IPS-18c (cell line): ENCODE data around the gene NBAS.
"Not testable (repeated sequence)": the region's sequence is repeated elsewhere in the genome, so short reads cannot be mapped to it uniquely, and the experiment has no call there.

Experiments
- H3K4me3 ChIP-seq: 2 replicates; pipeline ENCODE4 v1.7.0; 2013; ENCODE audit warnings: low read depth, mild to moderate bottlenecking, low read length, moderate library complexity; ENCODE audit not compliant: insufficient read depth
- H3K9me3 ChIP-seq: one replicate; pipeline ENCODE4 v1.6.1; 2013; ENCODE audit warnings: mild to moderate bottlenecking, low read length, moderate library complexity; ENCODE audit not compliant: control insufficient read depth, insufficient read depth

Gene NBAS

DNA sequence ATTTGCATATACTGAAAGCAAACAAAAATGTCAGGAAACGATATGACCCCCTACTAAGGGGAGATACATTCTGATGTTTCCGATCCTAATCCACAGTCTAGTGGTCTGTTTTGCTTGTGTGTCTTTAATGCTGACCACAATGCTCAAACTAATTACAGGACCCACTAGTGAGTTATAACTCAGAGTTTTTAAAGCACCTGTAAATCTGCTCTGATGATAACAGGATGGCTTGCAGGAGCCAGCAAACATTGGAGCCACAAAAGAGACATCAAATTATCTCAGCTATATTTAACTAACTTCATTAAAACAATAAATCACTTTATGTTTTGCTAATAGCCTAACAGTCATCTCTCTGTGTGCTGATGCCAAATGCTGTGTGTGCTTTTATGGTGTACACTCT lies 300.3 kb downstream of the NBAS start:
- no peak overlapping the region for H3K4me3 ChIP-seq
- no peaks in the 10 kb centered on the region for H3K9me3 ChIP-seq

DNA sequence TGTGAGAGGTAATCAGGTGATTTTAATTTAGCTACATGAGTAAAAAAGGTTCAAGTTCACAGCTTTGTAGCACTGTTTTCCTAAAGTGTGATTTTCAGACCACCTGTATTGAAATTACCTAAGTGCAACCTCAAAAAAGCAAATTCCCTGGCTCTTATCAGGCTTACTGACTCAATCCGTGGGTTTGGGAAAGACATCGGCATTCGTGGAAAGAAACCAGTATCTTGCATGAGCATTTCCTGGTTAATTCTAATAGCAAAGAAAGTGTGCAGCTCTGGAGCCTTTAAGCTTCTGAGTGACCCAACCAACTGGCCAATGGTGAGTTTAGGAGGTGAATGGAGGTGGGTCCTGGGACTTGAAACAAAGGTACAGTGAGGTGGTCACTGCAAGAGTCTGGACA lies 300.9 kb downstream of the NBAS start:
- Histone ChIP-seq H3K9me3 (no peaks in the 10 kb centered on the region), H3K4me3 (no peak overlapping the region)

DNA sequence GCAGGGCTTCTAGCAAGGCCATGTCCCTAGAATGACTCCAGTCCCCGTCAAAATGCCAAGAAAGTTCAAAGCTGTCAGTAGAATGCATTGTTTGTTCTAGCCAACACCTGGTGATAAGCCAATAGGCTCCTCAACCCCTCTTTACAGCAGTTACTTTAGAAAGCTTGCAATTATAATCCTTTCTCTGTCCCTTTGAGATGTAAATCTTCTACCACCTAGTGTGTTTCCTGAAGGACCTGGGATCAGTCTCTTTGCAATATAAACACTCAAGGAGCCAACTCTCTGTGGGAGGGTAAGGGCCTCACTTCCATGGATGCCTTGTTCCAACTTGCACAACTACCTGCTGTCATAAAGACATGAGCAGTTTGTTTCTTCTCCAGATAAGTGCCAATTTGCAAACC lies 301.8 kb downstream of the NBAS start:
- H3K4me3 ChIP-seq: no peak overlapping the region
- no peaks in the 10 kb centered on the region for H3K9me3 ChIP-seq

DNA sequence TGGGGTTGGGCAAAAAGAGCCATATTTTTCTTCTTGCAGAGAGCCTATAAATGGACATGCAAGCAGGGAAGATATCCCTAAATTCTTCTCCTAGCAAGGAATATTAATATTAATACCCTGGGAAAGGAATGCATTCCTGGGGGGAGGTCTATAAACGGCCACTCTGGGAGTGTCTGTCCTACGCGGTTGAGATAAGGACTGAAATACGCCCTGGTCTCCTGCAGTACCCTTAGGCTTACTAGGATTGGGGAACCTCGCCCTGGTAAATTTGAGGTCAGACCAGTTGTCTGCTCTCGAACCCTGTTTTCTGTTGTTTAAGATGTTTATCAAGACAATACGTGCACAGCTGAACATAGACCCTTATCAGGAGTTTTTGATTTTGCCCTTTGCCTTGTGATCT lies 302.7 kb downstream of the NBAS start:
- not testable (repeated sequence) for H3K4me3 ChIP-seq

DNA sequence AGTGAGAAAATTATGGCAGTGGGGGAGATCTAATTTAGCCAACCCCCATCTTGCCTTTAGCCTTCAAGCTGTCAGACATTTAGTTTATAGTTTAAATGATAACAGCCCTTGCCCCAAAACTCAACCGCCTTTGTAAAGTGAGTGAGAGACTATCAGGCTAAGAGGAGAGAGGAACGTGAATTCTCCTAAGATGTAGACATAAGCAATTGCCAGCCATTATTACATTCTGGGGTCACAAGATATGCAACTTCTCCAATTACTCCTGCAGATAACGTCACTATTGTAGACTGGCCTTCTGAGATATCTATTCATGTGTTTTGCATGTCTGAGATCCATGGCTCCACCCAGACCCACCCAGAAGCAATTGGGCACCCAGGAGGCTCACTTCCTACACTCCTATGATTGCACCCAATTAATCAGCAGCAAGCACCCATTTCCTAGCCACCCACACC lies 307.3 kb downstream of the NBAS start:
- Histone ChIP-seq H3K9me3 (no peaks in the 10 kb centered on the region), H3K4me3 (no peak overlapping the region)

More for the DNA sequence above, 302.7 kb downstream of the NBAS start:
- not testable (repeated sequence) for H3K9me3 ChIP-seq

DNA sequence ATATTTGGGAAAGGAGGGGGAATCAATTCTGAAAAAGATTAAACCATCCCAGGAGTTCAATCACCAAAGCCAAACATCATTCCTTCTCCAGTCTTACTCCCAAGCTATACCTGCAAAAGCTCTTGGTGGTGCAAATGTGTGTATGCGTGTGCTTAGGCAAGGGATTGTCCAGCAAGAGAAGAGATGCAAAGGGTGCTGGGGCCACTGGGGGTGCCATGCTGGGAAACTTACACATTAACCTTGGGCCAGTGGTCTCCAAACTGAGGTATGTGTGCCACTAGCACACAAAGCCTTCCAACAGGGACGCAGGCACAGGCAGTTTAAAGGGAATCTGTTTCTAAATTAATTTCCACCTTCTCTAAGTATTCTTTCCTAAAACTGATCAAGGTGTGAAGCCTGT lies 307.9 kb downstream of the NBAS start:
- no peaks in the 10 kb centered on the region for H3K9me3 ChIP-seq
- H3K4me3 ChIP-seq: no peak overlapping the region

DNA sequence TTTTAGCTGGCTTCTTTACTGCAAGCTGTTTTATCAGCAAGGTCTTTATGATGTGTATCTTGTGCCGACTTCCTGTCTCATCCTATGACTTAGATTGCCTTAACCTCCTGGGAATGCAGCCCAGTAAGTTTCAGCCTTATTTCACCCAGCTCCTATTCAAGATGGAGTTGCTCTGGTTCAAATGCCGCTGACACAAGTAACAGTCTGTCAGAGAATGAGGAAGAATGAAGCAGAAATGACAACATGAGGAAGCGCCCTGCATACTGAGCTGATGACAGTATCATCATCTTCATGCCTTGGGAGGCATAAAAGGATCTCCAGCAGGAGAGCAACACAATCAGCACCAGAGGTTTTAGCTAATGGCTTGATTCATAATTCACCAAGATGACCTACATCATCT lies 309.4 kb downstream of the NBAS start:
- Histone ChIP-seq H3K9me3 (no peaks in the 10 kb centered on the region), H3K4me3 (no peak overlapping the region)

DNA sequence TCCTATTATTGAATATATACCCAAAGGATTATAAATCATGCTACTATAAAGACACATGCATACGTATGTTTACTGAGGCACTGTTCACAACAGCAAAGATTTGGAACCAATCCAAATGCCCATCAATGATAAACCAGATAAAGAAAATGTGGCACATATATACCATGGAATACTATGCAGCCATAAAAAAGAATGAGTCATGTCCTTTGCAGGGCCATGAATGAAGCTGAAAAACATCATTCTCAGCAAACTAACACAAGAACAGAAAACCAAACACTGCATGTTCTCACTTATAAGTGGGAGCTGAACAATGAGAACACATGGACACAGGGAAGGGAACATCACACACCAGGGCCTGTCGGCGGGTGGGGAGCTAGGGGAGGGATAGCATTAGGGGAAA lies 310.2 kb downstream of the NBAS start:
- H3K4me3 ChIP-seq, H3K9me3 ChIP-seq: not testable (repeated sequence)

DNA sequence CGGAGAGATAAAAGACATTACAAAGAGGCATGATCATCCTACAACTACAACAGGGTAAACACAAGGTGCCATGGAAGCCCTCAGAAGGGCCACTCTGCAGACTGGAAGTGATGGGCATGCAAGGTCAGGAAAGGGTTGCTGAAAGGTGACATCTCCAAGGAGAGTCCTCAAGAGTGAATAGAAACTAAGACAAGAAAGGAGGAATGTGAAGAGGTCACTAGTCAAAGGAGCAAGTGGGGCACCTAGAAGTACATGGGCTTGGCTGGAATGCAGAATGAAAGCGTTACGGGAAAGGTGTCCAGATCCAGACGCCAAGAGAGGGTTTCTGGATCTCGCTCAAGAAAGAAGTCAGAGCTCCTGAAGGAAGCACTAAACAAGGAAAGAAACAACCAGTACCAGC lies 314.3 kb downstream of the NBAS start:
- Histone ChIP-seq H3K4me3 (no peak overlapping the region), H3K9me3 (peaks cover 2% of the 10 kb centered on the region)

DNA sequence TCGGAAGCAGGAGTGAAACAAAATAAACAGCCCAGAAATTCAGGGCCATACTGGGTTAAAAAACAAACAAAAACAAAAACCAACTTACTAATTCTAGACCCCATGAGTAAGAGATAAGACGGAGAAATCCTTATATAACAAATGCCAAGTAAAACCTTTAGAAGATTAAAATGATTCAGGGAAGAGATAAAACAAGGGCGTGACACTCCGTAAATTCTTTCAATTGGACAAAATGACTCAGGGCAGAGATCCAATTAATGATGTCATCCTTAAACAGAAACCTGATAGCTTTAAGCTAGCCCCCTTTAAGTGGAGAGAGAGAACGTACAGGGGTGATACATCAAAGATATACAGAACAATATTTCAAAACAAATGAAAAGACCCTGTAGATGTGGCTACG lies 317.4 kb downstream of the NBAS start:
- Histone ChIP-seq H3K4me3 (no peak overlapping the region), H3K9me3 (peaks cover 2% of the 10 kb centered on the region)

DNA sequence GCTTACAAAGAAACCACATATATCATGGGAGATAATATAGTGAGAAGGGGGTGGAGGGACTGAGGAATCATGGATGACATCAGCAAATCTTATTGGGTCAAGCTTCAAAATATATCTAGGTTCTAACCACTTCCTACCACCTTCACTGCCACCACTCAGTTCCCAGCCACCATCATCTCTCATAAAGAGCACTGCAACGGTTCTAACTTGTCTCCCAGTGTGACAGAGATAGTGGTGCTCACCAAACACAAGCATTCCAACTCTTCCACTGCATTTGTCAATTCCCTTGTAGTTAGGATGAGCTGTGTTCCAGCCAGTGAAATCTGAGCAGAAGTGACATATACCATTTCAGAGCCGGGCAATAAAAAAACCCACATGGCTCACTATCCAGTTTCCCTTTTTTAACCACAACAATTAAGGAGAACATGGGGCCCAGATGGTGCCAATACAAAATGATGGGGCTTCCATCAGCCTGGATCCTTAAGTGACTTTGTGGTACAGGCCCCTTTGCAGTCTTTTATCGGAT lies 318.1 kb downstream of the NBAS start:
- peaks cover 2% of the 10 kb centered on the region for H3K9me3 ChIP-seq
- H3K4me3 ChIP-seq: no peak overlapping the region

DNA sequence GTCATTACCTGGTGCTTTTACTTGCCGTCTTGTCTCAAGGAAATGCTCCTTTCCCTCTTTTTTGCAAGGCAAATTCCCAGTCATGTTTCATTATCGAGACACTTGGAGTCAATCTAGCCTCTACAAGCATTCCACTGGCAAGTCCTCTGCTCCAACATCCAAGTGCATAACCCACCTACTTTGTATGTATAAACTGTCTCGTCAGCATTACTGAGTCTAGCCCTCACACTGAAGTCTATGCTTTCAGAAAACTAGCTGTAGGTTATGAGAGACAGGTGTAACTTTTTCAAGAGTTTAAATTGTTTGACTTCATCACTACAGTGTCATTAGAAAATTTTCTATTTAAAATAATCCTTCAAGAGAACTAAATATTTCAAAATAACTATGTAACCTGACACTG lies 319.2 kb downstream of the NBAS start:
- H3K4me3 ChIP-seq: no peak overlapping the region
- H3K9me3 ChIP-seq: peaks cover 2% of the 10 kb centered on the region

DNA sequence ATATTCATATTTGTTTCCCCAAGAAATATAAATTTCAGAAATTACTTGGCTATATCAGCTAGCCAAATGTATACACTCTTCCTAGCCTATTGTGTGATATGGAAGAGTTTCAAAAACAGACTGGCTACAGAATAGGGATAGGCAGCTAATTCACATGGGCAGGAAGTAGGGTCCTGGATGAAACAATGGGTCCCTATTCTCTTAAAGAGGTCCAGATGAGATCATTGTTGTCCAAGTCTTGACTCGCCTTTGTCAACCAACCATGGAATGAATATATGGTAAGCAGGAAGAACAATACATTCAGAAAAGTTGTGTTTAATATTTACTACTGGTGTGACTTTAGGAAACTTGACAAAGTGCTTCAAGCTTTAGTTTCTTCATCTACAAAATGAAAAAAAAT lies 319.9 kb downstream of the NBAS start:
- Histone ChIP-seq H3K9me3 (peaks cover 2% of the 10 kb centered on the region), H3K4me3 (no peak overlapping the region)

DNA sequence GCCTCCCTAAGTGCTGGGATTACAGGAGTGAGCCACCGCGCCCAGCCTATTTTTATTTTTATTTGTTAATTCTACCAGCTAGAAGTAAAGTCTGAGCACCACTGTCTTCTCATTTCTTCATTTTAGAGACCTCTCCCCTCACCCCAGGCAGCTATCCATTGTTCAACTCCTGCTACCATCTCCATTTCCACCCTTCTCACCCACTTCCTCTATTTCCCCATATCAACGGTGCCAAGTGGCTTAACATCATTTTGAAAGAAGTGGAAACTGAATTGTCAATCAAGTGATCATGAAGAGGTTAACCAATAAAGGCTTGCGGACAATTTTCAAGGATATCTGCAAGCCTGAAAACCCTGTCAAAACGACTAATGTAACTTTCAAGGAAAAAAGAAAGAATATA lies 323.1 kb downstream of the NBAS start:
- Histone ChIP-seq H3K4me3 (no peak overlapping the region), H3K9me3 (no peaks in the 10 kb centered on the region)

DNA sequence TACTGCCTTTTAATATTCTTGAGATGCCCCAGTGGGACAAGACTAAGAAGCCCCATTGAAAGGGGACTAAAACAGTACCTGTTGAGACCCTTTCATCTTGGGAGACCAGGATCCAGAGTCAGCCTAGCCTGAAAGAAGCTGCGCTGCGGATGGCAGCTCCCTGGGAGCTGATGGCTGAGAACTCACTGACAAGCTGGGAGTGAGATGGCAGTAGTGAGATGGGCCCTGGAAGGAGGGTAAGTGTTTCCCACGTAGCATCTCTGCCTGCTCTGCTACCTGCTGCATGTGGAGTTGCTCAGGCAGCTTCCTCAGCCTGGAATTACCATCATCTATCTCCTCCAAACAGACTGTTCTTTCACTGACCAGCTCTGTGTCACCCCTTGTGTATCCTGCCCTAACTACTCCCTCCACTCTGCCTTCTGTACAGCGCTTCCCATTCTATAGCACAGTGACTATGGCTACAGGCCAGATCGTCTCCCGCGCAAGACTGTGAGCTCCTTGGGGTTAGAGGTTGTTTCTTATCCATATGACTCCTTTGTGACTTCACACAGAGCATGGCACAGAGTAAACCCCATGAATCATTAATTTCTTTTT lies 330.4 kb downstream of the NBAS start:
- H3K9me3 ChIP-seq: no peaks in the 10 kb centered on the region

DNA sequence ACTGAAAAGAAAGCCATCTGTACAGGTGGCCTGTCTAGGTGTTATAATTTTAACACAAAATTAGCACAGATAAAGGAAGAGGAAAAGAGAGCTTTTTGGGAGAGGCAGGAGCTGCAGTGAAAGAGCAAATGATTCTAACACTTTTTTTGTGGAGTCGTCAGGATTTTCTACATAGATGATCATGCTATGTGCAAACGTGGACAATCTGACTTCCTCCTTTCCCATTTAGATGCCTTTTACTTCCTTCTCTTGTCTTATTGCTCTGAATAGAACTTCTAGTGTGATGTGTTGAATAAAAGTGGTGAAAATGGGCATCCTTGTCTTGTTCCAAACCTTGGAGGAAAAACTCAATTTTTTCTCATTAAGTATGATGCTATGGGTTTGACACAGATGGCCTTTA lies 334.5 kb downstream of the NBAS start:
- H3K4me3 ChIP-seq: no peak overlapping the region
- H3K9me3 ChIP-seq: no peaks in the 10 kb centered on the region

More for the DNA sequence above, 330.4 kb downstream of the NBAS start:
- H3K4me3 ChIP-seq: no peak overlapping the region

DNA sequence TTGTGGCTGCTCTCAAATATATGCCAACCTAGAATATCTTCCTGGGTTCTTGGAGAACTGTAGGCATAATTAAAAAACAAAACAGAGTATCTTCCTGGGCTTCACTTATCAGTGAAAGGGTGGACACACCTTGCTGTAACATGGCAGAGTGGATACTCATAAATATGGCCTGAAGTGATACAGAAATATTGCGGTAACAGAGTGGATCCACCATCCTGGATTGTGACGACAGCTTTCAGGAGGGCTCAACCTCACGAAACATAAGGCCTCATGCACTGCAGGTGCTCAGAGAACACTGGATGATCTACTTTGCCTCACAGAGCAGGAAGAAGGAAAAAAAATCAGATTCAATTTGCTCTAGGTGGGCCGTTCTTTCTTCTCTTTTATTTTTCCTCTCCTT lies 336.0 kb downstream of the NBAS start:
- Histone ChIP-seq H3K9me3 (no peaks in the 10 kb centered on the region), H3K4me3 (no peak overlapping the region)

DNA sequence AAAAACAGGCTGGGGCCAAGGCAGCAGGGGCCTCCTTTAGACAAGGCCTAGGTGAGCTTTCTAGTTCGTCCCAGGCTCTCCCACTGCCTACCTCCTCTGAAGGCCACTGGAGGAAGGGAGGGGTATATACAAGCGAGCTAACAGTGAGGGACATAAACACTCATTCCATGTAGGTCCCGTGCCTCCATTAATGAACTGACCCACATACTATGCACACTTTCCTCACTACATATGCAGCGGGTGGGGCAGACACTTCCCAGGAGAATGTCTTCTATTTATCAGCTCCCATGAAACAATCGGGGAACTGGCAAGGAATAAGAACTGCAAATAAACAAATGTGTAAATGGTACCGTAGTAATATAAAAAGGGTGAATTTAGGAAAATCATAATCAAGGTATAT lies 336.5 kb downstream of the NBAS start:
- H3K4me3 ChIP-seq: no peak overlapping the region

DNA sequence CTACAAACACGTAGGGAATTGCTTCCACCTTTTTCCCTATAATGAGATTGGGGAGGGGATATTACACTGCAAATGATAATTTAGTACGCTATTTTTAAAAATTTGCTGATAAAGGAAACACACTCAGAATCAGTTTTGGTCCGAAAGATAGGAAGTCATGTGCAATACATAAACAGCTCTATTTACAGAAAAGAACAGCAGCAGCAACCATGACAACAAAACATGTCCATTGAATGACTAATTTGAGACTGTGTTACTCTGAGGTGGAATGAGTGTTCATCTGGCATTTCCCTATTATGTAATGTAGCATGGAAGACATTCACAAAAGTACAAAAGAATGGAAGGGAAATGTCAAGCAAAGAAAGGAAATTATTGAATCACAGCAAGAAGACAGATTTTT lies 337.2 kb downstream of the NBAS start:
- no peaks in the 10 kb centered on the region for H3K9me3 ChIP-seq
- H3K4me3 ChIP-seq: no peak overlapping the region

More for the DNA sequence above, 336.5 kb downstream of the NBAS start:
- no peaks in the 10 kb centered on the region for H3K9me3 ChIP-seq
